WTC11 (cell line): ENCODE data around the gene LMBR1. TPM values are rescaled to one million over a fixed set of nuclear protein-coding genes. Genes with fewer than 3 reads are reported as not detected.
"Not testable (repeated sequence)": the region's sequence is repeated elsewhere in the genome, so short reads cannot be mapped to it uniquely, and the experiment has no call there.

ENCODE experiments used
- ATAC-seq: fragments of 200-7000 bp; cut with Tn5 transposase; 2 replicates; pipeline ENCODE4 v1.10.0; 2021; ENCODE audit warnings: mild to moderate bottlenecking, moderate library complexity
- CTCF ChIA-PET: fragments of 300-600 bp; sonication (Branson Sonifier 250); formaldehyde crosslinking; loops from one replicate; lab custom pipeline; 2021; ENCODE audit warnings: antibody characterized with exemption; lab: Charles Lee
- POLR2A ChIA-PET: fragments of 350-600 bp; sonication (Branson Sonifier 250); formaldehyde crosslinking; loops from one replicate; lab custom pipeline; 2021; ENCODE audit warnings: antibody characterized with exemption; lab: Charles Lee
- DNase-seq: peaks from one replicate; pipeline ENCODE4 v3.0.0; 2021; ENCODE audit warnings: low spot score
- H3K27ac Mint-ChIP-seq: 2 replicates; pipeline ENCODE4 v1.8.0; 2021; ENCODE audit warnings: mixed read lengths
- H3K27me3 Mint-ChIP-seq: 2 replicates; pipeline ENCODE4 v1.8.0; 2021; ENCODE audit warnings: low read depth, mild to moderate bottlenecking, moderate library complexity, mixed read lengths
- H3K36me3 Mint-ChIP-seq: 2 replicates; pipeline ENCODE4 v1.8.0; 2021; ENCODE audit warnings: mixed read lengths
- H3K4me1 Mint-ChIP-seq: 2 replicates; pipeline ENCODE4 v1.8.0; 2022; ENCODE audit warnings: mixed read lengths
- H3K4me3 Mint-ChIP-seq: 2 replicates; pipeline ENCODE4 v1.8.0; 2021; ENCODE audit warnings: mild to moderate bottlenecking, moderate library complexity, mixed read lengths
- H3K9me3 Mint-ChIP-seq: 2 replicates; pipeline ENCODE4 v1.8.0; 2021; ENCODE audit warnings: mixed read lengths
- ARID4B ChIP-seq: sonication (generic); formaldehyde crosslinking; IDR thresholded peaks from 2 replicates; pipeline ENCODE4 v1.8.0; 2023; ENCODE audit warnings: missing genetic modification reagents, mild to moderate bottlenecking, borderline replicate concordance
- CREB1 ChIP-seq: sonication (generic); formaldehyde crosslinking; IDR thresholded peaks from 2 replicates; pipeline ENCODE4 v1.8.0; 2023; ENCODE audit warnings: mild to moderate bottlenecking, missing genetic modification reagents
- CREM ChIP-seq: sonication (generic); formaldehyde crosslinking; IDR thresholded peaks from 2 replicates; pipeline ENCODE4 v1.8.1; 2022; ENCODE audit warnings: mild to moderate bottlenecking, missing genetic modification reagents, moderate library complexity
- E2F1 ChIP-seq: sonication (generic); formaldehyde crosslinking; IDR thresholded peaks from 2 replicates; pipeline ENCODE4 v1.8.0; 2022; ENCODE audit warnings: mild to moderate bottlenecking, missing genetic modification reagents
- ERG ChIP-seq: fragments of 250-450 bp; sonication (Bioruptor Pico); IDR thresholded peaks from 2 replicates; pipeline ENCODE4 v1.8.0; 2021; ENCODE audit warnings: mild to moderate bottlenecking
- FOXK1 ChIP-seq: sonication (generic); formaldehyde crosslinking; IDR thresholded peaks from 2 replicates; pipeline ENCODE4 v1.8.0; 2022; ENCODE audit warnings: mild to moderate bottlenecking, moderate library complexity, missing genetic modification reagents
- GRHL2 ChIP-seq: fragments of 250-450 bp; sonication (Bioruptor Pico); IDR thresholded peaks from 2 replicates; pipeline ENCODE4 v1.8.0; 2022; ENCODE audit warnings: mild to moderate bottlenecking, moderate library complexity; ENCODE audit not compliant: insufficient replicate concordance, severe bottlenecking
- NFE2L1 ChIP-seq: sonication (generic); formaldehyde crosslinking; IDR thresholded peaks from 2 replicates; pipeline ENCODE4 v1.8.1; 2023; ENCODE audit warnings: missing genetic modification reagents
- NFYB ChIP-seq: sonication (generic); formaldehyde crosslinking; conservative IDR thresholded peaks from 2 replicates; pipeline ENCODE4 v1.8.0; 2022; ENCODE audit warnings: low read depth, missing genetic modification reagents
- NR3C1 ChIP-seq: sonication (generic); formaldehyde crosslinking; conservative IDR thresholded peaks from 2 replicates; pipeline ENCODE4 v1.8.1; 2023; ENCODE audit warnings: low read depth, mild to moderate bottlenecking, missing genetic modification reagents
- OVOL2 ChIP-seq: fragments of 250-450 bp; sonication (Bioruptor Pico); IDR thresholded peaks from 2 replicates; pipeline ENCODE4 v1.9.0; 2021; ENCODE audit warnings: mild to moderate bottlenecking, borderline replicate concordance
- SMAD4 ChIP-seq: sonication (generic); formaldehyde crosslinking; IDR thresholded peaks from 2 replicates; pipeline ENCODE4 v1.8.0; 2022; ENCODE audit warnings: mild to moderate bottlenecking, missing genetic modification reagents
- ZBTB21 ChIP-seq: sonication (generic); formaldehyde crosslinking; IDR thresholded peaks from 2 replicates; pipeline ENCODE4 v1.8.1; 2023; ENCODE audit warnings: mild to moderate bottlenecking, missing genetic modification reagents, borderline replicate concordance
- ZMAT4 ChIP-seq: fragments of 250-450 bp; sonication (Bioruptor Pico); IDR thresholded peaks from 2 replicates; pipeline ENCODE4 v1.9.0; 2021; ENCODE audit warnings: mild to moderate bottlenecking
- ZNF317 ChIP-seq: sonication (generic); formaldehyde crosslinking; IDR thresholded peaks from 2 replicates; pipeline ENCODE4 v1.8.1; 2023; ENCODE audit warnings: low read depth, mild to moderate bottlenecking, moderate library complexity, missing genetic modification reagents, borderline replicate concordance
- total RNA-seq: library from RNA; stranded (reverse); gene quantifications from 3 replicates; pipeline ENCODE4 v1.2.3, GENCODE V29; 2021

Gene LMBR1
- total RNA-seq, 1 experiment from 2014 or later = 55.6 TPM

GRCh38 chr7:156816943-156817572, 75.9 kb downstream of the LMBR1 start:
- H3K27me3 Mint-ChIP-seq = no peaks in the 10 kb centered on the region
- H3K9me3 Mint-ChIP-seq = no peaks in the 10 kb centered on the region
- H3K27ac Mint-ChIP-seq = no peak overlapping the region
- ChIA-PET POLR2A (no interaction called here), CTCF (interaction anchor here (0.6 kb wide), 1 partner anchor 64 kb away, joined by 4 read pairs; no protein-coding TSS in a partner anchor)
- peaks cover 4% of the 10 kb centered on the region; the same call in 1 of the 2 replicates for H3K36me3 Mint-ChIP-seq
- H3K4me3 Mint-ChIP-seq = no peak overlapping the region
- TF ChIP-seq NR3C1 (CRISPR knock-in tag) (no peak), ZNF317 (CRISPR knock-in tag) (no peak), ERG (CRISPR knock-in tag) (no peak), OVOL2 (CRISPR knock-in tag) (no peak), SMAD4 (no peak), E2F1 (CRISPR knock-in tag) (no peak), ZBTB21 (CRISPR knock-in tag) (no peak), CREM (CRISPR knock-in tag) (no peak), NFE2L1 (CRISPR knock-in tag) (no peak), CREB1 (CRISPR knock-in tag) (no peak), GRHL2 (CRISPR knock-in tag) (no peak), ZMAT4 (no peak), NFYB (CRISPR knock-in tag) (no peak), ARID4B (CRISPR knock-in tag) (no peak)
- ATAC-seq (no peak), DNase-seq (no peak)
- H3K4me1 Mint-ChIP-seq = no peaks in the 10 kb centered on the region

GRCh38 chr7:156811706-156812105, 81.3 kb downstream of the LMBR1 start:
- Mint-ChIP-seq H3K36me3 (peaks cover 11% of the 10 kb centered on the region), H3K4me1 (peaks cover 8% of the 10 kb centered on the region; the same call in 1 of the 2 replicates), H3K27me3 (no peaks in the 10 kb centered on the region), H3K9me3 (no peaks in the 10 kb centered on the region), H3K4me3 (no peak overlapping the region), H3K27ac (no peak overlapping the region)
- CTCF ChIA-PET = no interaction called here
- ATAC-seq = no peak
- DNase-seq = no peak
- no peak for TF ChIP-seq FOXK1
- POLR2A ChIA-PET = no interaction called here

GRCh38 chr7:156803656-156804055, 89.3 kb downstream of the LMBR1 start:
- H3K27ac Mint-ChIP-seq, ATAC-seq, H3K27me3 Mint-ChIP-seq, CTCF ChIA-PET, H3K9me3 Mint-ChIP-seq, H3K4me1 Mint-ChIP-seq, H3K36me3 Mint-ChIP-seq, DNase-seq, POLR2A ChIA-PET, H3K4me3 Mint-ChIP-seq: not testable (repeated sequence)
